GM19240 (cell line): ENCODE results near the gene UBE2E2.

Experiments used
- DNase-seq: peaks from one replicate; pipeline ENCODE4 v3.0.0; 2011; ENCODE audit warnings: low spot score; ENCODE audit not compliant: insufficient read length

UBE2E2 gene

DNA sequence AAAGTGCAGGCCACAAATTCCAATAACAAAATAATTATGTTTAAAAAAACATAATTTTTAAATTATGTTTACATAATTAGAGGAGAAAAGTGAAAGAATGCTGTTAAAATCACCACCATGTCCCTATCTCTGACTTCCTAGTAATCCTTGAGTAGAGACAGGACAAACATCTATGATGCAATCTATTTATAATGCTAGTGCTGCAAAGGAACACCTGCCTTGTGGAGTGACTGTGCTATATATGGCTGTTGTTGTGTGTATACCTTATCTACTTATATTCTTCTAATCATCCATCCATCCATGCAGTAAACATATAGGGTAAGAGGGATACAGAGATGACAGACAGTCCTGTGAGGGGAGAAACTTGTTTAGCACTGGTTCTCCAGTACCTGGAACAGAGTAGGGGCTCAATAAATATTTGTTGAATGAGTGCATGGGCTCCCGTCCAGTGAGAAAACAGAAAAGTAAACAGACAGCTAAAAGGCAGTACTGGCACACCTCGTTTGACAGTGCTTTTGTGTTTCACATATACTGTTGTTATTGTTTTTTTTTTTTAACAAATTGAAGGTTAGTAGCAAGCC lies 373.3 kb downstream of the UBE2E2 start:
- no peak for DNase-seq

DNA sequence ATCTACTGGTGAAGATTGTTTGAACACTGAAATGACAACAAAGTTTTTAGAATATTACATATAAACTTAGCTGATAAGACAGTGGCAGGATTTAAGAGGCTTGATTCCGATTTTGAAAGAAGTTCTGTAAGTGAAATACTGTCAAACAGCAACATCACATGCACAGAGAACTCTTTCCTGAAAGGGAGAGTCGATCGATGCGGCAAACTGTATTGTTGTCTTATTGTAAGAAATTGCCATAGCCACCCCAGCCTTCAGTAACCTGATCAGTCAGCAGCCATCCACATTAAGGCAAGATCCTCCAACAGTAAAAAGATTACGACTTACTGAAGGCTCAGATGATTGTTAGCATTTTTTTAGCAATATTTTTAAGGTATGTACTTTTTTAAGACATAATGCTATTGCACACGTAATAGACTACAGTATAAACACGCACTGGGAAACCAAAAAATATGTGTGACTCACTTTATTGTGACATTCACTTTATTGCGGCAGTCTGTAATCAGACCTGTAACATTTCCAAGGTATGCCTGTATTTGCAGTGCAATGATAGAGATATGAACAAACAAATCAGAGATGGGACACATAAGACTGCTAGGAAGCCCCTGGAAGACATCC lies 377.1 kb downstream of the UBE2E2 start:
- DNase-seq, result no peak

DNA sequence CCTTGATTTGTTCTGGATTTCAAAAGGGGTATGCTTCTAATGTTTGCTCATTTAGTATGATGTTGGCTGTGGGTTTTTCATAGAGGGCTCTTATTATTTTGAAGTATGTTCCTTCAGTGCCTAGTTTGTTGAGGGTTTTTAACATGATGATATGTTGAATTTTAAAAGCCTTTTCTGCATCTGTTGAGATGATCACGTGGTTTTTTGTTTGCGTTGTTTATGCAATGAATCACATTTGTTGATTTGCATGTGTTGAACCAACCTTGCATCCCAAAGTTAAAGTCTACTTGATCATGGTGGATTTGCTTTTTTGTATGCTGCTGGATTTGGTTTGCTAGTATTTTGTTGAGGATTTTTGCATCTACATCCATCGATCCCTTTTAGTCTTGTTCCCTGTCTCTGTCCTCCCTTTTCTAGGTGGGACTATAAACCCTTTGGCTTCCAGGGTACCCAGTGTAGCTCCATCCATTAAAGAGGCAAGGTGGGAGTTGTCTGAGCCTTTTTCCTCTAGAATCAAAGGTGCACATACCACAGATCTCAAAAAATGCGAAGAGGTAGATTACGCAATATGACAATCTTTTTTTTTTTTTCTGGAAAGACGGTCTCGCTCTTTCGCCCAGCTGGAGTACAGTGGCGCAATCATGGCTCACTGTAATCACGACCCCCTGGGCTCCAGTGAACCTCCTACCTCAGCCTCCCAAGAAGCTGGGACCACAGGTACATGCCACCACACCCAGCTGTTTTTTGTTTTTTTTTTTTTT lies 381.0 kb downstream of the UBE2E2 start:
- DNase-seq, result no peak

DNA sequence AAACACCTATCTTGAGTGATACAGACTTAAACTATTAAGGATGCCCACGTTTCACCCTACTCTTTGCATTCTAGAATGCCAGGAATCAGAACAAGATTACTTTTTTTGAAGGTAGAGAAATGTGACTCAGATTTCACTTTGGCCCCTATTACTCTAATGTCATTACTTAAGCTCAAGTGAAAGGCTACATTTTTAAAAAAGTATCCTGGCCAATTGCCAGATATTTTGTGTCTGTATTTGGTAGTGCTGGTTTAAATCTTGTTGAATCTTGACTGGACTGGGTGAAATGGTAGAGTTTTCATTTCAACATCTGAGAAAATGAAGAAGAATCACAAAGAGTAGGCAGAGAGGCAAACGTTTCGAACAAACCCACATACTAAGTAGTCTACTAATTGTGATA lies 384.4 kb downstream of the UBE2E2 start:
- DNase-seq, result no peak

DNA sequence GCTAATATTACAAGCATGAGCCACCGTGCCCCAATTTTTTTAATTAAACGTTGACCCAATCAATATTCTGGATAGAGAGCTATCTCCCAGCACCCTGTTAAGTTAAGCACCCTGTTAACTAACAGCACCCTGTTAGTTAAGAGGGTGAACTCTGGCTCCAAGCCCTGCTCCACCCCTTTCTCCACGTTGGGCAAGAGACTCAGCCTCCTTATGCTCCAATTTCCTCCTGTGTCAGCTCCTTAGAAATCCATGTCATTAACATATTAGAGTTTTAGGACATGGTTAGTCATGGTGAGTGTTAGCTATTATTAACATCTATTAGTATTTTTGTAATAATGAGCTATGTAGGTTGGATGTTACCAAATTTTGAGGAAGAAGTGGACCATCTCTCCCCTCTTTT lies 385.4 kb downstream of the UBE2E2 start:
- no peak for DNase-seq

DNA sequence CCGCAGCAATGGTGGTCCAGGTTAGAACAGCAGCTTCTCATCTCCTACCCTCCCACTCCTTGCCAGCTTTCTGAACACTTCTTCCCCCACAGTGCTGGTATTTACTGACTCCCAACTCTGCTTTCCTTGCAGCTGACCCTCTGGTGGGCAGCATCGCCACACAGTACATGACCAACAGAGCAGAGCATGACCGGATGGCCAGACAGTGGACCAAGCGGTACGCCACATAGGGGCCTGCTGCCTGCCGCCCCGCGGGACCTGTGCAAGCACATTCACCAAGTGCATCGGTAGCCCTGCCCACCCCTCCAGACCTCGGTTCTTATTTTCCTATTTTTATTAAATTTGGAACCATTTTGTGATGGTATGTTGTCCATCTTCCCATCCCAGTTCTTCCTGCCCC lies 386.5 kb downstream of the UBE2E2 start:
- no peak for DNase-seq

DNA sequence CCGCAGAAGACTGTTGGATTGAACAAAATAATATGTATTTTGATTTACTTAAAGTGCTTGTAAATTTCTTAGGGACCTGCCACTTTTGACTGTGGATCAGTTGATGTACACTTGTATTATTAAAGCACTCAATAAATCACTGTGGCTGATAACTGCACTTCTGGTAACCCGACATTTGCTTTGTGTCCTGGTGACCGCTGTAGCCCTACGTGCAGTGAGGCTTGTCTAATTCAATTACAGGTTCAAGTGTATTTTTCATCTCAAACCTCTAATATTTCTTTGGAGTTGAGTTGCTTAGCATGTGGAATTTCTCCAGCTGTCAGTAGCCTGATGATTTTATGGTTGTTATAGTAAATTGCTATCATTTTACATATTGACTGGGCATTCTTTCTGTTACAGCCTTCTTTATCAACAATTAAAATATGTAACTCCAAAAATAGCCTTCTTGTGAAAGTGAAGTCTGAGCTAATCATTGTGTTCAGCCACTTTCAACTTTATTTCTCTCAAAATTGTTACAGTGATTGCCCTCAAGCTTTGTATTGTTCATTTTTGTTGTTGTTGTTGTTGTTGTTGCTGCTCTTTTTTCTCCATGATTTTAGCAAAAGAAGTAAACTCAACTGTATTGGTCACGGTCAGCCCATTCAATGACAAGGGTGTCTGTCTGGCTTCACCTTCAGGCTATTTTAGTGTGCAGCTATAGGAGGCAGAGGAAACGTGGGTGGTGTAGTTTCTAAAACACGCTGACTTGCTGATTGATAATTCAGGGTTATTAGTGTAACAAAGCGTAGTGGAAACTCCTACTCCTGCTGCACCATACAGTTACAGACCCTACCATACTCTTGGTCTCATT lies 387.5 kb downstream of the UBE2E2 start:
- DNase-seq, result peak; percentile 36

DNA sequence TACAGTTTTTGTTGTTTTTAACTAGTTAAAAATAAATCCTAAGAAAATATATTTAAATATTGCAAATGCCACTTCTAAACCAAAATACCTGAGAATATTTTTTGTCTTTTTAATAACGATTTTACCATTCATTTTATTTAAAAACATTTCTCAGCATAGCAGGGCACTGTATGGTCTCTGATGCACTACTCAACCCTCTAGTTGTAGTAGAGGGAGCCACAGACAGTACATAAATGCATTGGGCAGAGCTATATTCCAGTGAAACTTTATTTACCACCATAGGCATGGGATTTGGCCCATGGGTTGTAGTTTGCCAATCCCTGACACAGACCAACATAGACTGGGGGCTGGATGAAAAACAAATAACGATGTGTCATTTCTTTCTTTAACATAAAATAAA lies 388.2 kb downstream of the UBE2E2 start:
- DNase-seq, result no peak

DNA sequence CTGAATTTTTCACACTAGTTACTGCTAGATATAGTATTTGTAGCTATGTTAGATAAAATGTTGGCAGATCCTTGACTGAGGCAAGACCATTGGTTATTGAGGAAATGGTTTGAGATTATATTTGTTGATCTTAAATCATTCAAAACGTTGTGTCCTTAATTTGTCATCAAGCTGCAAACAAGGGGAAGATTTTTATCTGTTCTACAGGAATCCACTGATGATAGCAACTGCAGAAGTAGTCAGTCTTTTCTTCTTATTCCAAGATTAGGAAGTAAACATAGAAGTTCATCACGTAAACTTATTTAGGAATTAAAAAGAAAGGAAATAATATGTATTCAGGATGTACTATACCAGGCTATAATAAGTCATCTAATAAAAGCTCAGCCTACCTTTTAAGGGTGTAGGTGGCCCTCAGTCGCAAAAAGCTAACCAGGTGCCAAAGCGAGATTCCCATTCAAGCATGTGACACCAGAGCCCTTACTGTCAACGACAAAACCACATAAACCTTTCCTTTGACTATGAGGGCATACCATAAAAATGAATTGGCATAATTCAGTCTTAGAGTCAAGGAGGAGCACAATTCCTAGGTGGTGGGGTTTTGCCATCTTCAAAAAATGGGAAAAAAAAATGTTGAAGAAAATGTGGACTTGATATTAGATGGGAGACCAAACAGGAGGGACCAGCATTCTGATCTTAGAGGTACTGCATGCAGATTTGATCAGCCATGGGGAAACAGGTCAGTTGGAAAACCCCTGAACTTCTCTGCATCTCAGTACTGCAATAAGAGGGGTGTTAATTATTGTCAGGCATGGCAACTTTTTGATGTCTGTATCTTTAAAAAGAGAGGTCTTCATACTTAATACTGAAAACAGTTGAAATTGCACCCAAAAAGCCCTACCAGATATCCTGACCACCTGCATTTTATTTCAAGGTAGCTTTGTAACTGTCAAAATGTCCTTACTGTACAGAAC lies 390.1 kb downstream of the UBE2E2 start:
- no peak for DNase-seq

DNA sequence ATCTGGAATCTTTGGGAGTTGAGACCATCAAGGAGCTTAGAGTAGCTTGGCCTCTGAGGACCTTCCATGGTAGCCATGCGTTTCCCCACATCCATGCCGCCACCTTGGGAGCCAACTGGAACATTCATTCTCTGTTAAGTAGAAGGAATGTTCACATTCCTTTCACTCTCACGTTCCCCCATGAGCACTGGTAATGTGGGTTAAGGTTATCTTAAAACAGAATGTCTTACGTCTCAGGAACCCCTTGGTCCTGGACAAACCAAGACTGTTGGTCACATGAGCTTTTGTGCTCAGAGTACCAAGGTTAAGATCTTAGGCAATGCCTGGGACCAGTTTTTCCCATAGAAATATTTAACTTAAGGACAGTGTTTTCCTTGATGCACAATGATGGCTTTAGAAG lies 390.9 kb downstream of the UBE2E2 start:
- no peak for DNase-seq

DNA sequence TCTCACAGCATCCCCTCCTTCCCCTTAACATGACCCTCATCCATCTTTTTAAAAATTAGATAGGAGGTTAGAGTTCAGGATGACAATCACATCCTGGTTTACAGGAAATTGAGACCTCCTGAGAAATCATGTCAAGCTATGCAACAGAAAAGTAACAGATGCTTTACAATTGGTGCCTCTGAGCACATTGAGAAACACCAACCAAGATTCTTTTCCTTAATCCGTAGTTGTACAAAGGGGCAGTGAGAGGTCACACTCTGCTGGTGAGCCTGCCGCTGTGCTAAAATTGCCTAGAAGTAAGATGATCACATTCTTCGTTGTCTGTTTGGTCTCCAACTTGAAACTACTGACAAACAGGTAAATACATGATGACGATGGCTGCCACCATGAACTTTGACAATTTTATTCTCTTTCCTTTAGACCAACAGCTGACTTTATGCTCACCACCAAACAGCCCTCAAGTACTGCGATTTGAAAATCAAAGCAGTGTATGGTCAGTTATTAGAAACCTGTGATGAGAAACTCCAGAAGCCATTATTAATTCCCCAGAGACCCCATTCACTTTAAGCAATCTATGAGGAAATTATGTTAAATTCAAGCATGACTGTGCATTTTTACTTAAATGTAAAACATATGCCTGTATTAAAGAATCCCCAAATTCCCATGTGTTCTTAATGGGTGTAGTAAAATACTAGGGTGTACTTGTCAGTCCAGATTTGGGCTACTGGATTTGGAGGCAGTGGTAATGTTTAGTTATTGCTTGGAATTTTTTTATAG lies 392.0 kb downstream of the UBE2E2 start:
- DNase-seq, result no peak

DNA sequence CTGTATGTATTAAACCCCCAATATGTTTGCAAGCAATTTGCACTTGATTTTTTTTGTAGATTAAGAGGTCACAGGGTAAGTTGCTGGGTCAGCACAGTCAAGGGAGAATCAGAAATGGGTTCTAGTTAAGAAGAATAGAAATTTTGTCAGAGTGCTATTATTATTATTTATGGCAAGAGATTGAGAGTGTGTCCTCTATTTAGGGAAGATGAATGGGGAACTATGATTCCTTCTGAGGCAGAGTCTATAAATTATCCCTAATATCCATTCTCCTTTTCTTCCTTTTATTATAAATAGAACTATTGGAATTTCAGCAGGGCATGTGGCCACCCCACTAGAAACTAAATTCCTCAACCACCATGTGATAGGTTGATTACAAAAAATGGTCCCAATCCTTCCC lies 392.7 kb downstream of the UBE2E2 start:
- no peak for DNase-seq

DNA sequence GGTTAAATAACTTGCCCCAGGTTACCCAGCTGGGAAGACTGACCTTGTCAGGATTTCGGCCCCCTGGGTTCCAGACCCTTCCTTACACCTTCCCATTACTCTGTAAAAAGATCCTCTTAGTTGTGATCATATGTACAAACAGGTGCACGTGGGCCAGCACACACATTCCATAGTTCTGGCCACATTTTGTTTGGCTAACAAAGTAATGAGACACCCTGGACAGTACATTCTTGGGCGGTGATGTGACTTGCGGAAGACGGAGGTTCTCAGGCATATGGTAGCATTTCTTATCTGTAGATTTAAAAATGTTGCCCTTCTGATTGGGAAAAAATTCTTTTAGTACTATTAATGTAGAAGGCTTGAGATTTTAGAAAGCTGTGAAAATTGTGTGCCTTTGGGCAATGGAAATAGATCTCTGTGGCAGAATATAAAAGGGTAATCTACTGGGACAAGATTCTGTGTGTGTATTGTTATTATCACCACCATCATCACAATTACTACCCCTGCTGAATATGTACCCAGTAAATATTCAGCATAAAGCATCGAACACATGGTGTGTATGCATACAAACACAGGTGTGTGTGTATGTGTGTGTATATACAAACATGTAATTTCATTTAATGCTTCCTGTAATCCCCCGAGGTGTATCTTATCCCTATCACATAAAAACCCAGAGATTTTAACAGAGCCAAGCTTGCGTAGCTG lies 397.2 kb downstream of the UBE2E2 start:
- DNase-seq, result no peak

DNA sequence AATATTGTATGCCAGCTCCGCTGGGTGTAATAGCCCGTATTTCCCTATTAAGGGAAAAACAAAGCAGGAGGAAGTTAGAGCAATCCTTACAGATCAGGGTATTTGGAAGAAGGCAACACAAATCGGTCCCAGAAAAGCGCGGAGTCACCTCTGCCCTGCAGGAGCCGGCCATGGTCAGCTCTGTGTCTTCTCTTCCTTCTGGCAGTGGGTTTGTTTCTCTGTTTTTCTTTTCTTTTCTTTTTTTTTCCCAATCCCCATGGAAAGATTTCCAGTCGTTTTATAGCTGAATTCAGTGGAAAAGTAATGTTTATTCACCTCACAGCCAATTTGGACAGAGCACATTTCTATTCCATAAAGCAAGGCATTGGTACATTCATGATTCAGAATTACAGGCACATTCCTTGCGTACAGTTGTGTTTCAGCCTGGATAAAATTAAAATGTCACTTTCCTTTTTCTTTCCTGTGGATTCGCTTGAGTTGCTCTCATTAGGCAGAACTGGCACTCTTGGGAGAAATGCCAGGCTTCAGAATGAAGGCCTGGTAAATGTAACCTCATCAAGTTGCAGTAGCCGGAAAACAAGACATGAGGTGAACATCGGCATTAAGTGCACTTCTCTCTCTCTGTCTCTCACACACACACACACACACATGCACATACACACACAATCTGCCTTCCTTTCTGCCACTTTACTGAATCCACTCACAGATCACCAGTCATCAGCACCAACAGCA lies 398.1 kb downstream of the UBE2E2 start:
- DNase-seq, result no peak

DNA sequence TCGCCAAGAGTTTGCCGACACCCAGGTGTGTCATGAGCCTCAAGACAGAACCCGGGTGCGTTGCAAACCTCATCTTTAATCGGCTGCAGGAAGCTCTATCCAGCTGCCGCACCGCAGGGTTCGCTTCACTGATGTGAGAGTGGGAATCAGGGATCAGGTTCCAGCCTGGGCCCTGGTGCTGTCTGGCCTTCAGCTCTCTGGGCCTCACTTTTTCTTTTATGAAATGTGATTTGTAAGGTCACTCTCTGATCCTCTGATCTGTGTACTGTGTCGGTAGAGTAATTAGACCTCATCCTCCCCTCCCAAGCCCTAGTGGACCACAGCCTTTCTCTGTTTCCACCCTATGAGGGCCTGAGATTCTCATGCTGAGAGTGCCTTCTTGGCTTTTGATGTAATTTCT lies 399.8 kb downstream of the UBE2E2 start:
- no peak for DNase-seq

DNA sequence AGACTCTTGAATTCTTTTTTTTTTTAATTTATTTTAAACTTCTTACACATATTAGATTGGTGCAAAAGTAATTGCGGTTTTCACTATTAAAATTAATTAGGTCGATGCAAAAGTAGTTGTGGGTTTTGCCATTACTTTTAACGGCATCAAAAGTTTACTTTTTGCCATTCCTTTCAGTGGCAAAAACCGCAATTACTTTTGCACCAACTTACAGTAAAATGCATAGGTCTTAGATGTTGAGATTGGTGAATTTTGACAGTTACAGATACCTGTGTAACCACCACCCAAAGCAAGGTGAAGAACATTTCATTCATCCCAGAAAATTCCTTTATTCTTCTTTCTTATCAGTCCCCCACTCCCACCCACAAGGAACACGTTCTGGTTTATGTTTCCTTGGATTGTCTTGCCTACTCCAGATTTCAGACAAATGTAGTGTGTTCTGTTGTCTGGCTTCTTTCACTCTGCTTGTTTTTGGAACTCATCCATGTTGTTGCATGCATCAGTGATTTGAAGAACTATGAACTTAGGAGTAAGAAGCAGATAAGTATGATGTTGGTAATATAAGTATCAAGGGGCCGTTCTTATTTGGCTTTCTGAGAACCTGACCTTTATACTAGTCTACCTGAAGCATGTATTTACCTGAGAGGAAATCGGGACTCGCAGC lies 404.2 kb downstream of the UBE2E2 start:
- no peak for DNase-seq

DNA sequence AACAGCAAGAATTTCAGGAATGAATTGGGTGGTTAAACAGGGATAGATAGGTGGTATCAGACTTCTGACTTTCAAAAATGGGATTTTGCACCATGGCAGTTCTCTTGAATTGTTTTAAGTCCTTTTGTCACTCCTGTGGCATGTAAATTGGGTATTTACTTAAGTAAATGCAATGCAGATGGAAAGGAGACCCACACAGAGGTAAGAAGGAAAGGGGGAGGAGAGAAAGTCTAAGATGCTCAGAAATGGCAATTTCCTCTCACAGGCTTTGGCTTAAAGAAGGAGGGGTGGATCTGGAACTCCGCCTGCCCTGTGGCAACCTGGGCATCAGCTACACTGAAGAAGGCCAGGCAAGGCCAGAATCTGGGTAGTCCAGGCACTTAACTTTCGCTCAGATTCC lies 405.5 kb downstream of the UBE2E2 start:
- DNase-seq, result no peak

DNA sequence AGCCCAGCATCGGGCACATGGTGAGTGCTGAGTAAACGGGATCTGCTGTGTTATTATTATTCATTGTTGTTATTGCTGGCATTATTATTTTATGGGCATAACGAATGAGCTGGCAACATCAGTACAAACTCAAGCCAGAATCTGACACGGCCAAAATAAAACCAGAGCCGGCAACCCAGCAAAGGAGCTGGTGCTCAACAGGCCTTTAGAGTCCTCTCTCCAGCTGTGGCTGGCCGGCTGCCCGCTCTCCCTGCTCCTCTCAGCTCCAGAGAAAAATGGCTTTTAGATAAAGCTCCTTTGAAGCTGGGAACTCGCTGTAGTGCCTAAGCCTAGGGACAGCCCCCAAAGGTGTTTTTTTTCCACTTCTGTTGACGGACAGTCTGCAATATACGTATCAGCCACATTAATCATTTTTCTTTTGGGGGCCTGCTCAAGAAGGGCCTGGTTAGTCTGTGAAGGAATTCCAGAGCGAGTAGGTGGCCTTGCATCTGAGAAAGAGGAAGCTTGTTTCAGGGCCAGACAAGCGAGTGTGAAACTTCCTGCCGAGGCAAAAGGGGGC lies 408.7 kb downstream of the UBE2E2 start:
- no peak for DNase-seq
